Chondrocyte (in vitro differentiated cells): Measurements from ENCODE around the gene ACADVL. TPM values are rescaled to one million over a fixed set of nuclear protein-coding genes. Genes with fewer than 3 reads are reported as not detected.
"Not testable (repeated sequence)": the region's sequence is repeated elsewhere in the genome, so short reads cannot be mapped to it uniquely, and the experiment has no call there.

Experiments used
- DNase-seq: peaks from one replicate; pipeline ENCODE4 v3.0.0; 2021; ENCODE audit warnings: mixed read lengths, low spot score
- H3K27ac Mint-ChIP-seq: one replicate; pipeline ENCODE4 v1.8.0; 2021; ENCODE audit warnings: mild to moderate bottlenecking, moderate library complexity, mixed read lengths; ENCODE audit not compliant: unreplicated experiment
- H3K27me3 Mint-ChIP-seq: 2 replicates; pipeline ENCODE4 v1.8.0; 2021; ENCODE audit warnings: low read depth, mixed read lengths
- H3K36me3 Mint-ChIP-seq: 2 replicates; pipeline ENCODE4 v1.8.0; 2021; ENCODE audit warnings: low read depth, mixed read lengths
- H3K4me1 Mint-ChIP-seq: 2 replicates; pipeline ENCODE4 v1.8.0; 2021; ENCODE audit warnings: low read depth, mild to moderate bottlenecking, mixed read lengths
- H3K4me3 Mint-ChIP-seq: one replicate; pipeline ENCODE4 v1.8.0; 2021; ENCODE audit warnings: mild to moderate bottlenecking, moderate library complexity, mixed read lengths; ENCODE audit not compliant: unreplicated experiment
- H3K9me3 Mint-ChIP-seq: 2 replicates; pipeline ENCODE4 v1.8.0; 2021; ENCODE audit warnings: low read depth, mixed read lengths
- total RNA-seq: library from RNA; stranded (reverse); gene quantifications from 3 replicates; pipeline ENCODE4 v1.2.1, GENCODE V29; 2021
- TF ChIP-seq, protein P1 (sequence below): fragments of 200-600 bp; sonication (generic); IDR thresholded peaks from 2 replicates; pipeline ENCODE4 v1.5.0; 2021; ENCODE audit warnings: antibody characterized with exemption, mild to moderate bottlenecking, moderate library complexity

ACADVL gene
- total RNA-seq, 1 donor from 2014 or later: 454 TPM

DNA sequence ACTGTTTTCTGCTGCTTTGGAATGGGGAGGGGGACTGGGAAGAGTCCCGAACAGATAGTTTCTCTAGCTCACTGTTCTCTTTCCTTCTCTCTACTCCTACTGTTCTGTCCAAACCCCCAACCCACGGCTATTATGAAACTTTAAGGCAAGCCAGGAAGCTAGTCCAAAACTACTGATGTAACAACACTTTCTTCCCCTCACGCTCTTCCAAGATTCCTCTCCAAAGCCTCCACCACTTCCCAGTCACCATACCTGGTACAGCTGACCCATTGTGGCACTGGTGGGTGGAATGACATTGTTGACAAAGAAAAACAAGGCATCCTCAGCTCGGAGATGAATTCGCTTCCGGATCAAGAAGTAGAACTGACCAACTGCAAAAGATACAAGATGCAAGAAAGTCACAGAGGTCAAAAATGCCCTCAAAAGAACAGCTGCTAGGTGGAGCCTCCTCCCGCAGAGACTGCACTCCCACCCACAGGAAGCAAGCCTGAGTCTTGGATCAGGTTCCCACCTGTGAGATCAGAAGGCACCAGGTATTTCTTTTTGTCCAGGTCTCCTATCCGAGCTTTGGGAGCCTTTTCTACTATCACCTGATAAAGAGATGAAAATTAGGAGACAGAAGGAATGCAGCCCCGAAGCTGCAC, 21.5 kb downstream of the ACADVL start:
- TF ChIP-seq, protein P1, sequence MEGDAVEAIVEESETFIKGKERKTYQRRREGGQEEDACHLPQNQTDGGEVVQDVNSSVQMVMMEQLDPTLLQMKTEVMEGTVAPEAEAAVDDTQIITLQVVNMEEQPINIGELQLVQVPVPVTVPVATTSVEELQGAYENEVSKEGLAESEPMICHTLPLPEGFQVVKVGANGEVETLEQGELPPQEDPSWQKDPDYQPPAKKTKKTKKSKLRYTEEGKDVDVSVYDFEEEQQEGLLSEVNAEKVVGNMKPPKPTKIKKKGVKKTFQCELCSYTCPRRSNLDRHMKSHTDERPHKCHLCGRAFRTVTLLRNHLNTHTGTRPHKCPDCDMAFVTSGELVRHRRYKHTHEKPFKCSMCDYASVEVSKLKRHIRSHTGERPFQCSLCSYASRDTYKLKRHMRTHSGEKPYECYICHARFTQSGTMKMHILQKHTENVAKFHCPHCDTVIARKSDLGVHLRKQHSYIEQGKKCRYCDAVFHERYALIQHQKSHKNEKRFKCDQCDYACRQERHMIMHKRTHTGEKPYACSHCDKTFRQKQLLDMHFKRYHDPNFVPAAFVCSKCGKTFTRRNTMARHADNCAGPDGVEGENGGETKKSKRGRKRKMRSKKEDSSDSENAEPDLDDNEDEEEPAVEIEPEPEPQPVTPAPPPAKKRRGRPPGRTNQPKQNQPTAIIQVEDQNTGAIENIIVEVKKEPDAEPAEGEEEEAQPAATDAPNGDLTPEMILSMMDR: no peak
- DNase-seq: no peak
- peak overlapping the region; percentile 100 for H3K27ac Mint-ChIP-seq
- H3K9me3 Mint-ChIP-seq: no peaks in the 10 kb centered on the region
- peaks cover 45% of the 10 kb centered on the region for H3K4me1 Mint-ChIP-seq
- H3K27me3 Mint-ChIP-seq: no peaks in the 10 kb centered on the region
- peak overlapping the region; percentile 87 for H3K4me3 Mint-ChIP-seq
- H3K36me3 Mint-ChIP-seq: peaks cover 25% of the 10 kb centered on the region

GRCh38 chr17:7241783-7242716, 22.3 kb downstream of the ACADVL start, which contains the start of gene GABARAP:
Gene GABARAP (minus strand): TSS chr17:7242449. CDS start chr17:7242330, 119 bp downstream.
- no peaks in the 10 kb centered on the region for H3K9me3 Mint-ChIP-seq
- no peaks in the 10 kb centered on the region for H3K27me3 Mint-ChIP-seq
- peak within 1 kb of the TSS; percentile 87 for H3K4me3 Mint-ChIP-seq
- TF ChIP-seq, protein P1: no peak
- peaks cover 38% of the 10 kb centered on the region for H3K4me1 Mint-ChIP-seq
- no peak for DNase-seq
- H3K36me3 Mint-ChIP-seq: peaks cover 26% of the 10 kb centered on the region
- H3K27ac Mint-ChIP-seq: peak within 1 kb of the TSS; percentile 100

- Mint-ChIP-seq H3K27me3 (no peaks in the 10 kb centered on the region), H3K36me3 (peaks cover 26% of the 10 kb centered on the region), H3K27ac (peak overlapping the region; percentile 100), H3K4me3 (peak overlapping the region; percentile 87), H3K9me3 (no peaks in the 10 kb centered on the region), H3K4me1 (peaks cover 33% of the 10 kb centered on the region)
- TF ChIP-seq, protein P1: peak; percentile 15
- DNase-seq: no peak
Observed at GRCh38 chr17:7242717-7243452, 23.1 kb downstream of the ACADVL start.

- no peaks in the 10 kb centered on the region for H3K27me3 Mint-ChIP-seq
- H3K27ac Mint-ChIP-seq: peak overlapping the region; percentile 100
- TF ChIP-seq, protein P1: peak; percentile 3
- H3K36me3 Mint-ChIP-seq: peaks cover 26% of the 10 kb centered on the region
- H3K9me3 Mint-ChIP-seq: no peaks in the 10 kb centered on the region
- no peak for DNase-seq
- peak overlapping the region; percentile 87 for H3K4me3 Mint-ChIP-seq
- H3K4me1 Mint-ChIP-seq: peaks cover 33% of the 10 kb centered on the region
Observed at GRCh38 chr17:7243453-7243729, 23.7 kb downstream of the ACADVL start.

GRCh38 chr17:7243838-7244237, 24.1 kb downstream of the ACADVL start:
- Mint-ChIP-seq H3K27ac (peak overlapping the region; percentile 100), H3K36me3 (peaks cover 26% of the 10 kb centered on the region), H3K4me1 (peaks cover 38% of the 10 kb centered on the region), H3K4me3 (peak overlapping the region; percentile 87)
- not testable (repeated sequence) for DNase-seq, H3K9me3 Mint-ChIP-seq, H3K27me3 Mint-ChIP-seq
